GM21737 (cell line): ENCODE data around the gene EHD1.
"Not testable (repeated sequence)": the region's sequence is repeated elsewhere in the genome, so short reads cannot be mapped to it uniquely, and the experiment has no call there.

Experiments
- ATAC-seq: cut with Tn5 transposase; IDR thresholded peaks from one replicate; pipeline ENCODE4 v1.9.1; 2021; ENCODE audit warnings: mild to moderate bottlenecking, moderate library complexity; ENCODE audit not compliant: unreplicated experiment

The EHD1 gene

DNA sequence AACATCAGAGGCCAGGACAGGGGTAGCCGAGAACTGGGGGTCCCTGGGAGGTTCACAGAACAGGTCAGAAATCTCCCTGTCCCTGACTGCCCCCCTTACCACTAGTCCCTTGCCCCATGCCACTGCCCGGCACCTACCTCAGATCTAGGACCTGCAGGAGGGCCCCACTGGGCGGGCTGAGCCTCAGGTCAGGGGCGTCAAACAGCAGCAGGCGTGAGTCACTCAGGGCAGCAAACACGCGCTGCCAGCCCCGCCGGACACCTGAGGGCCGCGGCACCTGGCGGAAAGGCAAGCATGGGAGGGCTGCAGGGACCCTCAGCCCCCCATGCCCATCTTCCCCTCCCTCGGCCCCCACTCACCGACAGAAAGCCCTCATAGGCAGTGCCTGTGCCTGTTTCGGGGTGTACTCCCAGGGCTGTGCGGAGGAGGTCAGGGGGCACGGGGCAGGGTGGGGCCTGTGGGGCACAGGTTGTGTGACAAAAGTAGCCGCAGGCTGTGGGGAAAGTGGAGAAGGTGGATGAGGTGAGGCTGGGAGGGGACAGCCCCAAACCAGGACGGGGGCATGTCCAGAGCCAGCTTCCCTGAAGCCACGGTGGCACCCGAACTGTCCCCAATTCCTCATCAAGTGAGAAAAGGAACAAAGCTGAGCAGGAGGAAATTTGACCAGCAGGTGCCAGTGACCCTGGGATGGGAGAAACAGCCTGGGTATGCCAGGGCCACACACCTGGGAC is 45.8 kb downstream of the EHD1 start:
- no peak for ATAC-seq

DNA sequence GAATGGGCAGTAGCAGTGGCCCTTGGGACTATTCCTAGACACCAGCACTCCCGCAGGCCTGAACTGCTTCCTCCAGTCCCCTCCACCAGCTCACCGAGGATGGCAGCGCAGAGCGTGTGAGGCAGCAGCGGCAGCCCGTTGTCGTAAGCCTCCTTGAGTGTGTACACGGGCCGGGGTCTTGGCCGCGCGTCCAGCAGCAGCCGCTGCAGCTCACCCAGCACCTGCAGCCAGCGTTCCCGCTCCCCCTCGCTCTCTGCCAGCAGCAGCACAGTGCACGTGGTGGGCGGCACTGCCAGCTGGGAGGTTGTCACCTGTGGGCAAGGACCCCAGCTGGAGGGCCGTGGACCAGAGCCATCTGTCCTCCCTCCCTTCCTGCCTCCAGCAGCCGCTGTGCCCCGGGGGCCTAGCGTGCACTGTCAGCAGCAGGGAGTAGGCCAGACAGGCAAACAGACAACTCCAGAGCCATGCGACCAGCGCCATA is 47.0 kb downstream of the EHD1 start:
- no peak for ATAC-seq

DNA sequence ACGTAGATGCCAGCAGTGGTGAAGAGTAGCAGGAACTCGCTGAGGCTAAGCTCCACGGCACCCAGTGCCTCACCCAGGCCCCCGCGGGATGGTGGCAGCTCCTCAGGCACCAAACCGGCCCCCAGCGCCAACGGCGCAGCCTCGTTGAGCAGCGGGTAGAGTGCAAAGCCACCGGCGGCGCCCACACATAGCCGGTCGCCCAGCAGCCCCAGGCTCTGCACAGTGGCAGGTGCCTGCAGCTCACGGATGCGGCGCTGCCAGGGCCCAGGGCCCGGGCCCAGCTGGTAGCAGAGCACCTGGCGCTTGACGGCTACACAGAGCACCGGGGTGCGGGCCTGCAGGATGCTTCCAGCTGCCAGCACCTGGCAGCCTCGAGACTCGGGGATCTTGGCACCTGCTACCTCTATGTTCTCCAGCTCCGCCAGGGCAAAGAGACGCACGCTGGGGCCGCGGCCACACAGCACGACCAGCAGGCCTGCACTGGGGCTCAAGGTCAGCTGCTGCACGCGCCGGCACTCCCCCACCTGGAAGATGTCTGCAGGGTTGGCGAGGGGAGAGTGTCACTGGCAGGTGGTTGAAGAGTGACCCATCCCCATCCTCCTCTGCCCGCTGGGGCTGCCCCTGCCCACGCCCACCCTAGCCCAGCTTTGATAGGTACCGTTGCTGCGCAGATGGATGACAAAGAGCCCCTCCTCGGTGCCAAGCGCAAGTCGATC is 48.7 kb downstream of the EHD1 start:
- ATAC-seq: no peak

DNA sequence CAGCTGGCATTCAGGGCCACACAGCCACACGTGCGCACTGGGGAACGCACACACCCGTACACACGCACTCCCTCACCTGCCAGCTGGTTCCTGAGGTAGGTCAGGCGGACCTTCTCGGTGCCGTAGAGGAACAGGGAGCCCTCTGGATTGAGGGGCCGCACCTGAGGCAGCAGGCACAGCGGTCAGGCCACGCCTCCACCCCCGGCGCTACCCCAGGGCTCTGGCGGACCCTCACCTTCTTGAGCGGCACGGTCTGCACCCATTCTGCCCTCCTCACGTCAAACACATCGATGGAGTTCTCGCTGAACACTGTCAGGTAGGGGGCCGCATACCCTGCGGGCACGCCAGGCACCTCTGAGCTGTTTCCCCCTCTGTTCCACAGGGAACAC is 51.0 kb downstream of the EHD1 start:
- no peak for ATAC-seq

DNA sequence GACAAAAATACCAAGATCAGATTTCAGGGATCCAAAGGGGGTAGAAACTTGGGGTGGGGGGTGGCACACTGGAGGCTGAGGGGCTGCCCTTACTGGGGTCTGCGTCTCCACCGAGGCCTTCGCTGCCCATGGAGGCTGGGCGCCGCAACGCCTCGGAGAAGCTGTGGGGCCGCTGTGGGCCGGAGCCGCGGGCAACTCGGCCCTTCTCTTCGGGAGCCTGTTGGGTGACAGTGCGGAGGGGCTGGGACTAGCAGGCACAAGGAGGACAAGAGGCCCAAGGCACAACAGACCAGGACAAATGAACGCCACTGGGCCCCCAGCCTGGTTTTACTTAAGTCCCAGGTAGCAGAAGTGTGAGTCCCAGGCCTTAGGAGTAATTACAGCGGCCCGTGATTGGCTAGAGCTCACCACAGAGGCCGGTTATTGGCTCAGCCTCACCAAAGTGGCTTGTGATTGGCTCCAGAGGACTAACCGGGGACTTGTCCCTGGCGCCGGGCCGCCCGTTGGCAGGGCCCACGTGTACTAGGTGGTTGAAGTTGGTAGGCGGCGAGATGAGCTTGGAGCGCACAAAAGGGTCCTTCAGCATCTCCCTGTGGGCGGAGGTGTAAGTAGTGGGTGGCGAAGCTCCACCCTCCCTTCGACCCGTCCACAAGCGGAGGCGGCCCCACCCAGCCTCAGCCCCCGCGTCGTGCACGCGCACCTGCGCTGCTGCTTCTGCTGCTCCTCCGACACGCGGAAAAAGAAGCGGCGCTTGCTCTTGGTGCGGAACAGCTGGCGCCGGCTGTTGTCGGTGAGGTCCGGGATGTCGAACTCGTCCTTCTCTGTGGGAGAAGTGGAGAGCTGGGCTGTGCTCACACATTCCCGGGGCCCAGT is 51.6 kb downstream of the EHD1 start:
- ATAC-seq: no peak

DNA sequence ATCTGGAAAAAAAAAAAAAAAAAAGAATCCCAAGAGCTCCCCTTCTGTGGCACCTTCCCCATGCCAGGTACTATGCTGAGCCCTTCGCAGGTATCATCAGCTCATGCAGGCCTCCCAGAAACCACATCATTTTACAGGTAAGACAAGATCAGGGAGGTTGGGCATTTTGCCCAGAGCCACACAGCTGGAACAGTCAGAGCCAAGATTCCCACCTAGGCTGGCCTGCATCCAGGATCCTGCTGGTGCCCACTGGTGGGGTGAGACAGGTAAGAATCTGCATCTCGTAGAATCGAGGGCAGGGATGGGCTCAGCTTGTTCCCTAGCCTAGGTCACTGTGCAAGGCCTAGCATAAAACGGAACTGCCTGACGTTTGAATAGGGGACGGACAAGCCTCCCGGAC is 52.4 kb downstream of the EHD1 start:
- no peak for ATAC-seq

DNA sequence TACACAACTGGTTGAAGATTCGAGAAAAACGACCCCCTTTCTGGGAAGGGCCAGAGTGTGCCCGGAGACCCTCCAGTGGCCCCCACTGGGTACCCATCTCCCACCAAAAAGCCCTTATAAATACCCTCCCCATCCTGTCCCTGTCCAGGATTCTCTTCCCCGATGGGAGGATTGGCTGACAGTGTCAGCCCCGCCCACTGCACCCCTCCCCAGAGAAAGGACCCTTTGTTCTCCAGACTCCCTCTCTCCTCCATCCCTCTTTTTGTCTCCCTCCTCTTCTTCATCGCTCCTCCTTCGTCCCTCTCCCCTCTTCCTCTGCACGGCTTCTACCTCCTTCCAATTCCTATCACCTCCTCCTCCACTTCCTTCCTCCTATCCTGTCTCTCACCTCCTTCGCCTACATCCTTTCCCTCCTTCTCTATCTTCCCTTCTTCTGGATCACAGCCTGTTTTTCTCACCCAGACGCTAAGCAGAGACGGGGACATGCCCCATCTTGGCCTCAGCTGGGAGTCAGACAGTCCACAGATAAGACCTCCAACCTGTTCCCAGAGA is 54.8 kb downstream of the EHD1 start:
- ATAC-seq: no peak

DNA sequence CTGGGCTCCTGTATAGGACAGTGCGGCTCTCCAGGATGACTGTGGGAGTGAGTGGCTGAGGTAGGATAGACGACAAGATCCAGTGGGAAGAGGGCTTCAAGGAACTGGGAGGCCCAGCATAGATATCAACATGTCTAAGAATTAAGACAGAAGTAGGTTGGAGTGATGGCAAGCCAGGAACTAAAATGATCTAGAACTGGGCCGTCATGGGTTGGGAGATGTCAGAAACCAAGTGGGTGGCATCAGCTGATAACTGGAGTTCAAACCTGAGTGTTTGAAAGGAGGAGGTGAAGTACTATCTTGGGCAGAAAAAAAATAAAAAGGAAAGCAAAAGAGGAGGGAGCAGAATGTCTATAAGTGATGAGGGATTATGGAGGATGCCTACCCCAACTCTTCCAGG is 60.9 kb downstream of the EHD1 start:
- ATAC-seq: no peak

DNA sequence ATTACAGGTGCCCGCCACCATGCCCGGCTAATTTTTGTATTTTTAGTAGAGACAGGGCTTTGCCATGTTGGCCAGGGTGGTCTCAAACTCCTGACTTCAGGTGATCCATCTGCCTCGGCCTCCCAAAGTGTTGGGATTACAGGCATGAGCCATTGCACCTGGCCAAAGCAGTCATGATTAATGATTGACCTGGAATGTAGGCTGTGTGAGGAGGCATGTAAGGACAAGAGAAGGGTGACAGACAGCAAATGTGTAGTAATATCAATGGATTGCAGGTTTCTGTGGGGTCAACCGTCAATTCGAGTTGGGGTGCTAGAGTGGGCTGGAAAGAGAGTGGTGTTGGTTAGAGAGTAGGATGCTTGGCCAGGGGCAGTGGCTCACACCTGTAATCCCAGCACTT is 63.0 kb downstream of the EHD1 start:
- ATAC-seq: not testable (repeated sequence)

DNA sequence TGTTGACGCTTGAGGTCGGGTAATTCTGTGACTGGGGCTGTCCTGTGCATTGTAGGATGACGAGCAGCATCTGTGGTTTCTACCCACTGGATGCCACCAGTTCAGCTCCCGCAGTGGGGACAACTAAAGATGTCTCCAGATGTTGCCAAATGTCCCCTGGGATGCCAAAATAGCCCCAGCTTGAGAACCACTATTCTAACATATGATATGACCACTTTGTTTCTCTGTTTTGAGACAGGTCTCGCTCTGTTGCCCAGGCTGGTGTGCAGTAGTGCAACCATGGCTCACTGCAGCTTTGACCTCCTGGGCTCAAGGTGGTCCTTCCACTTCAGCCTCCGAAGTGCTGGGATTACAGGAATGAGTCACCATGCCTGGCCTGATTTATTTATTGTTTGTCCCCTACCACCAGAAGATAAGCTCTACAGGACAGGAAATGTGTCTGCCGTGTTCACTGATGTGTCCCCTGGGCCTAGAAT is 63.7 kb downstream of the EHD1 start:
- ATAC-seq: peak; percentile 52

DNA sequence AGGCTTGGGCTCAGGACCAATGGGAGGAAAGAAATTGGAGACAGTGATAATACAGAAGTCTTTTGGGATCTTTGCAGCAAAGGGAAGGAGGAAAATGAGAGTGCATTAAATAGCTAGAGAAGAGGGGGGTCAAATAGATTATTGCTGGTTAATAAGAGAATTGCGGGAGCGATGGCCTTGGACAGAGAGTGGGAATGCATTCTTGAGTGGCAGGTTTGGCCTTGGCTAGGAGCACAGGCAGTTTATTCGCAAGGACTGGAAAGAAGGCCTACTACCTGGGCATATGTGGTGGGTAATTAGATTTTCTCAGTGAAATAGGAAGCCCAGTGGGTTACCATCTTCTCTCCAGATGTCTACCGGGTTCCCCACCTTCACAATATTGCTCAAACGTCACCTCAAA is 64.6 kb downstream of the EHD1 start:
- no peak for ATAC-seq

DNA sequence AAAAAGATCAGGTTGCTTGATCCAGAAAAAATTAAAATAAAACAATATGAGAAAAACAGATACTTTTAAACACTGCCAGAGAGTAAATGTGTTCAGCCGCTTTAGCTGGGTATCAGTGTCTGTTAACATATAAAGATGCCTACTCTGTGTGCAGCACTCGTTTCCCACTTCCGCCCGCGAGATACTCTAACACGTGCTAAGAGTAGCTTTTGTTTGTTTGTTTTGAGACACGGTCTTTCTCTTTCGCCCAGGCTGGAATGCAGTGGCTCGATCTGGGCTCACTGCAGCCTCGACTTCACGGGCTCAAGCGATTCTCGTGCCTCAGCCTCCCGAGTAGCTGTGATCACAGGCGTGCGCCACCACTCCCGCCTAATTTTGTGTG is 67.5 kb downstream of the EHD1 start:
- peak; percentile 11 for ATAC-seq

DNA sequence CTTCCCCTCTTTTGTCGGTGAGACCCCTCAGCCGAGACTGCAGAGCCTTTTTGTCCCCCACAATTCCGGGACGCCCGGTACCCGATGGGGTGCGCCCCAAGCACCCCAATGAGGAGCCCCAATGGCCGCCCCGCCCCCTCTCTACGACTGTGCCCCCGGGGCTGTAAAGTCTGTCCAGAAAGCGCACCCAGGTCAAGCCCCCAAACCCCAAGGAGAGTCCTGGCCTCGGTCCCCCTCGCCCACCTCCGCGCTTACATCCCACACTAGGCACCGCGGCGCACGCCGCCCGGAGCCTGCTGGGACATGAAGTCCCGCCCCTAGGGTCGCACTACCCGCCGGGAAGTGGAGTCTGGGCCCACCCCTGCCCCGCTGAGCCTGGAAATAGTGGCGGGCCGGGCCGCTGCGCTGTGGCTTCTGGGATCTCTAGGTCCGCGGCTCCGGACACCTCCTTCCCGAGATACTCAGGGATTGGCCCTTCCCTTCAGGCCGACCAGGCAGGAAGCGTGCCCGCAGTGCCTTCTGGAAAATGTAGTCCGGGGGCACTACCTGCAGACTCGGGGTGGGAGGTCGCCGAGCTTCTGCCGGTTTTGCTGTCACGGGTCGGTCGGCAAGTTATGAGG is 68.0 kb downstream of the EHD1 start, which contains the start of gene MEN1:
Gene MEN1, minus strand, starts transcription at position 281 of the 620 bp plus-strand sequence. CDS start 442 bp downstream, outside the sequence.
- ATAC-seq: peak; percentile 58

DNA sequence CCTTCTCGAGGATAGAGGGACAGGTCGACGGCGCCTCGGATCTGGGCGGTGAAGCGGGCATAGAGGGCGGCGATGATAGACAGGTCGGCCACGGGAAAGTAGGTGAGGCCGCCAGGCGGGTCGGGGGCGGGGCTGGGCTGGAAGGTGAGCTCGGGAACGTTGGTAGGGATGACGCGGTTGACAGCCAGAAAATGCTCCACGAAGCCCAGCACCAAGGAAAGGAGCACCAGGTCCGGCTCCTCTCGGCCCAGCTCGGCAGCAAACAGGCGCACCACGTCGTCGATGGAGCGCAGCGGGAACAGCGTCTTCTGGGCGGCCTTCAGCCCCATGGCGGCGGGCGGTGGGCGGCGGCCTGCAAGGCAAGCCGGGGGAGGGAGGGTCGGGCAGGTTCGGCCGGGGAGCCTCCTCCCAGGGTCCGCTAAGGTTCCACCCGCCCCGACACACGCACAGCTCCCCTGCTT is 68.6 kb downstream of the EHD1 start:
- ATAC-seq: no peak

DNA sequence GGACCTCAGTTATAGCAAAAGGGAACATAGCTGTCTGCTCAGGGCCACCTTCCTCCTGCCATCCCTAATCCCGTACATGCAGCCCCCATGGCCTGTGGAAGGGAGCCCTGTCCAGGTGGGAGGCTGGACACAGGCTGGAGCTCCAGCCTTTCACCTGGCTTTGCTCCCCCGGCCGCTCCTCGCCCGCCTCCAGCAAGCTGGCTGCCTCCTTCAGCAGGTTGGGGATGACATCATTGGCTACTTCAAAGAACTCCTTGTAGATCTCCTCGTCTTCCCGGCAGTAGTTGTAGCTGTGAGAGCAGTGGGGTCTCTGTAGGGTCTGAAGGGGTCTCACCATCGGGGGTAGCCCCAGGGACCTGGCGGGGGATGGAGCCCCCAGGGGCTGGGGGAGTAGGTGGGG is 72.9 kb downstream of the EHD1 start:
- ATAC-seq: no peak

DNA sequence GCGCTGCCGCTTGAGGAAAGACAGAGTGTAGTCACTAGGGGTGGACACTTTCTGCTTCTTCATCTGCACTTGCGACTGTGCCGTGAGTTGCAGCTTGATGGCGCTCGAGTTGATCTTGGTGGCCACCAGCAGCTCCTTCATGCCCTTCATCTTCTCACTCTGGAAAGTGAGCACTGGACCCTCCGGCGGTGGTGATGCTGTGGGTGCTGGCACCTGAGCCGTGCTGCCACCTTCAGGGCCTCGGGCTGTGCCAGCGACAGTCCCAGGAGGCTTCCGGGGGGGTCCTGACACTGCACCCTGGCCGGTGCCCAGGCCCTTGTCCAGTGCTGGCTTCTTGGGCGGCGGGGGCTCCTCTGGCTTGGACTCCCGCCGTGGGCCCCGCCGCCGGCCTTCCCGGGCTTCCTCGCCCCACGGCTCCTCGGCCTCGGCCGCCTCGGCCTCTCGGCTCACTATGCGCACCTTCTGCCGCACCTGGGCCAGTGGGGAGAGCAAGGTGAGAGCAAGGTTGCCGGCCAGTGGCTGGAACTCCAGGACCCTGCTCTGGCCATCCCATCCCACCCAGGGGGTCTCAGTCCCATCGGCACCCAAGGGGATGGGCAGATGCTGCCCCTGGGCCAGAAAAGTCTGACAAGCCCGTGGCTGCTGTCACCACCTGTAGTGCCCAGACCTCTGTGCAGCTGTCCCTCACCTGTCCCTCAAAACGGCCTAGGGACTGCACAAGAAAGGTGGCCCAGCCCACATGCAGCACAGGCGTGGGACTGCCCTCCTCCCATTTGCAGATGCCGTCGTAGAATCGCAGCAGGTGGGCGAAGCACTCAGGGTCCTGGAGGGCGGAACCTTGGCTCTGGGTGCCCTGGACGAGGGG is 73.8 kb downstream of the EHD1 start:
- ATAC-seq: no peak

DNA sequence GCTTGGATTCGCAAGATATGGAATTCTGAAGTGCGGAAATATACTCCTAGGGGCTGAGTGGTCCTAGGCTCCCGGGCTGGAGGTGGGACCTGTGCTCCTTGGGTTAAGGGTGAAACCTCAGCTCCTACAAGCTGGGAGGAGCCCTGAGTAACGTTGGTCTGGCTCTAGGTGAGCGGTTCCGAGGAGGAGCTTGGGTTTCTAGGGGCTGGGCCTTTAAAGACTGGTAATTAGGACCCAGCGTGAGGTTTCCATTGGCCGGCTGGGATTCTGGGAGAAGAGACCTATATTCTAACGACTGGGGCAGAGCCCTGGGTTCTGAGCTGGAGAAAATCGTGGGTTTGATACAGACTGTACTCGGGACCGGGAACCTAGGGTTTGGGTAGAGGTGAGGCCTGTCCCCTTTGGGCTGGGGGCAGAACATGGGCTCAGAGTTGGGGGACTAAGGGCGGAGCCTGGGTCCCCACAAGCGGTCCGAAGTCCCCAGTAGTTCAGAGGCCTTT is 74.5 kb downstream of the EHD1 start:
- no peak for ATAC-seq

DNA sequence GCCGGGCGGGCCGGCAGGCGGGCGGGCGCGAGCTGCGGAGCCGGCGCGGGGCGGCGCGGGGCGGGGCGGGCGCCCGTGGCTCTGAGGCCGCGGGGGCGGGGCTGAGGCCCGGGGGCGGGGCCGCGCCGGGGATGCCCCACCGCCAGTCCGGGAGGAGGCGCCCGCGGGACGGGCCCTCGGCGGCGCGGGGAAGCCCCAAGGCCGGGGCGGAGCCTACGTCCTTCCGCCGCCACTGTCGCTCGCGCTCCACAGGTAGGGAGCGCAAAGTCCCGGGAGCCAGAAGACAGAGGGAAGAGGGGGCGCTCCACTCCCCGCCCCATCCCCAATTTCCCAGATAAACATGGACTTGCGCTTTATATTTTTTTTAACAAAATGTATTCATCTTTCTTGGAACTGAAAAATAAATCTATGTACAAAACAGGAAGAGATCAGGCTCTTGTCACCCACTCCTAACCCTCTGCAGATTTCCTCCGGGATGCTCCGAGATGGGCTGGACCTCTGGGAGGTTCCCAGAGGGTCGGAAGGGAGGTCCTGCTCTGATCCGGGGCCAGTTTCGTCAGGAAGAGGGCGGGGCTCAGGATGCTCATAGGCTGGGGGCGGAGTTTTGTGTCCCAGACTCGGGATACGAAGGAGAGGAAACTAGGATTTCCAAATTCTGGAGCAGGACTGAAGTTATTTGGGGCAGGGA is 75.1 kb downstream of the EHD1 start, which contains the start of gene MAP4K2:
Gene MAP4K2, minus strand, starts transcription at position 57 of the 688 bp plus-strand sequence. CDS start 65 bp downstream, outside the sequence.
- ATAC-seq: peak; percentile 60
